GM12874 (cell line): ENCODE data around the gene ERP44.

ENCODE experiments used
- TF ChIP-seq, protein P1 (sequence below): IDR thresholded peaks from 2 replicates; pipeline ENCODE4 v1.5.1; 2011; ENCODE audit warnings: low read depth, mild to moderate bottlenecking, control low read depth, low read length, moderate library complexity; ENCODE audit not compliant: insufficient read depth

ERP44 gene

DNA sequence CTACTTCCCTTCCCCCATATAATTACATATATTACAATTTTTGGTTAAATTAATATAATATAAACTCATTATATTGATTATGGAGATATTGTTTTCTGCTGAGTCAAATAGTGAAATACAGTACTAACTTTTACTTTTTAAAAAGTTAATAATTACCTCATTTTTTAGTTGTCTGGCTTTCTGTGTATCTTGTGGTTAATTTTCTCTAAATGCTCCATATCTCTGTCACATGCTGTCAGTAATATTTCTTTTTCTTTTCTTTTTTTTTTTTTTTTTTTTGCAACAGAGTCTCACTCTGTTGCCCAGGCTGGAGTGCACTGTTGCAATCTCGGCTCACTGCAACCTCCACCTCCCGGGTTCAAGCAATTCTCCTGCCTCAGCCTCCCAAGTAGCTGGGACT, 169.1 kb downstream of the ERP44 start:
- TF ChIP-seq, protein P1, sequence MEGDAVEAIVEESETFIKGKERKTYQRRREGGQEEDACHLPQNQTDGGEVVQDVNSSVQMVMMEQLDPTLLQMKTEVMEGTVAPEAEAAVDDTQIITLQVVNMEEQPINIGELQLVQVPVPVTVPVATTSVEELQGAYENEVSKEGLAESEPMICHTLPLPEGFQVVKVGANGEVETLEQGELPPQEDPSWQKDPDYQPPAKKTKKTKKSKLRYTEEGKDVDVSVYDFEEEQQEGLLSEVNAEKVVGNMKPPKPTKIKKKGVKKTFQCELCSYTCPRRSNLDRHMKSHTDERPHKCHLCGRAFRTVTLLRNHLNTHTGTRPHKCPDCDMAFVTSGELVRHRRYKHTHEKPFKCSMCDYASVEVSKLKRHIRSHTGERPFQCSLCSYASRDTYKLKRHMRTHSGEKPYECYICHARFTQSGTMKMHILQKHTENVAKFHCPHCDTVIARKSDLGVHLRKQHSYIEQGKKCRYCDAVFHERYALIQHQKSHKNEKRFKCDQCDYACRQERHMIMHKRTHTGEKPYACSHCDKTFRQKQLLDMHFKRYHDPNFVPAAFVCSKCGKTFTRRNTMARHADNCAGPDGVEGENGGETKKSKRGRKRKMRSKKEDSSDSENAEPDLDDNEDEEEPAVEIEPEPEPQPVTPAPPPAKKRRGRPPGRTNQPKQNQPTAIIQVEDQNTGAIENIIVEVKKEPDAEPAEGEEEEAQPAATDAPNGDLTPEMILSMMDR: no peak
